ENCODE measurements around the gene SNRPA1.

DNA sequence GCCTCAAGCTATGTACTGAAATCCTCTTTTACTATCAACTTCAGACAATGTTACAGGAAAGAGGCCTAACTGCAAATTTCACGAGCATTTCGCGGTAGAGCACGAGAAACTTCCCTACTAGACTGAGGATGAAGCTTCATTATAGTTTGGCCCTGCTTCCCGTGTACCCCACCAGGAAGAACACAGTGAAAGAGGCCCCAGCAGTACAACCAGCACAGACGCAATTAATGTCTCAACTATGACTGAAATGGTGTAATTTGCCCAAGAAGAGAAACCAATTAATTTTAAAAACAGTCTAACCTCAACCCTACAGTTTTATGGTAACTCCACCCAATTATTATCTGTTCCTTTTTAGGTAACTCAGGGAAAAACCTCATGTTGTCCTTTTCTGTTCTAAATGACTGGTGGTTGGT is 55.3 kb downstream of the SNRPA1 start:
- TF ChIP-seq, protein P1, sequence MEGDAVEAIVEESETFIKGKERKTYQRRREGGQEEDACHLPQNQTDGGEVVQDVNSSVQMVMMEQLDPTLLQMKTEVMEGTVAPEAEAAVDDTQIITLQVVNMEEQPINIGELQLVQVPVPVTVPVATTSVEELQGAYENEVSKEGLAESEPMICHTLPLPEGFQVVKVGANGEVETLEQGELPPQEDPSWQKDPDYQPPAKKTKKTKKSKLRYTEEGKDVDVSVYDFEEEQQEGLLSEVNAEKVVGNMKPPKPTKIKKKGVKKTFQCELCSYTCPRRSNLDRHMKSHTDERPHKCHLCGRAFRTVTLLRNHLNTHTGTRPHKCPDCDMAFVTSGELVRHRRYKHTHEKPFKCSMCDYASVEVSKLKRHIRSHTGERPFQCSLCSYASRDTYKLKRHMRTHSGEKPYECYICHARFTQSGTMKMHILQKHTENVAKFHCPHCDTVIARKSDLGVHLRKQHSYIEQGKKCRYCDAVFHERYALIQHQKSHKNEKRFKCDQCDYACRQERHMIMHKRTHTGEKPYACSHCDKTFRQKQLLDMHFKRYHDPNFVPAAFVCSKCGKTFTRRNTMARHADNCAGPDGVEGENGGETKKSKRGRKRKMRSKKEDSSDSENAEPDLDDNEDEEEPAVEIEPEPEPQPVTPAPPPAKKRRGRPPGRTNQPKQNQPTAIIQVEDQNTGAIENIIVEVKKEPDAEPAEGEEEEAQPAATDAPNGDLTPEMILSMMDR (IDR thresholded peaks at IDR 0.05) = no peak
- no peak for TF ChIP-seq POLR2A (IDR thresholded peaks at IDR 0.05)
